Gastrocnemius medialis (tissue), 4 donors: ENCODE results near the gene DDX19B.

Source experiments
- POLR2A ChIP-seq, 2 donors: fragments of 450-650 bp; IDR thresholded peaks; one replicate each; pipeline ENCODE4 v1.6.1; 2017; ENCODE audit warnings: antibody characterized with exemption in 2 of 2, mild to moderate bottlenecking in 2 of 2, moderate library complexity in 2 of 2
- TF ChIP-seq, protein P1 (sequence below), 5 experiments: fragments of 450-650 bp in 3 of 5; fragments of 200-600 bp in 2 of 5; sonication (generic) in 2 of 5; IDR thresholded peaks in 4 of 5; conservative IDR thresholded peaks in 1 of 5; 1 replicate in 4 of 5; 2 replicates in 1 of 5; pipeline ENCODE4 v1.5.1; 2016 to 2019; ENCODE audit warnings: antibody characterized with exemption in 5 of 5, mild to moderate bottlenecking in 3 of 5, moderate library complexity in 3 of 5

DNA sequence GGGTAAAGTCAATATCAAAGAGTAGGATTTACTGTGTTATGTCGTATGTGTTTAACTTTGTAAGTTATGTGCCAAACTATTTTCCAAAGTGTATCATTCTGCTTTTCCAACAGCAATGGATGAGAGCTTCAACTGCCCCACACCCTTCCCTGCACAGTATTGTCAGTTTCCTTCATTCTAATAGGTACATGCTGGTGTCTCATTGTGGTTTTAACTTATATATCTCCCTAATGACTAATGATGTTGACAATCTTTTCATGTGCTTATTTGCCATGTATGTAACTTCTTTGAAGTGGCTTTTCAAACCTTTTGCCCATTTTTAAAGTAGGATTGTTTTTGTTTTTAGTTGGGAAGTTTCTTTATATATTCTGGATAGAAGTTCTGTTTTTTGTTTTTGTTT, 3.8 kb downstream of the DDX19B start:
- TF ChIP-seq, protein P1, sequence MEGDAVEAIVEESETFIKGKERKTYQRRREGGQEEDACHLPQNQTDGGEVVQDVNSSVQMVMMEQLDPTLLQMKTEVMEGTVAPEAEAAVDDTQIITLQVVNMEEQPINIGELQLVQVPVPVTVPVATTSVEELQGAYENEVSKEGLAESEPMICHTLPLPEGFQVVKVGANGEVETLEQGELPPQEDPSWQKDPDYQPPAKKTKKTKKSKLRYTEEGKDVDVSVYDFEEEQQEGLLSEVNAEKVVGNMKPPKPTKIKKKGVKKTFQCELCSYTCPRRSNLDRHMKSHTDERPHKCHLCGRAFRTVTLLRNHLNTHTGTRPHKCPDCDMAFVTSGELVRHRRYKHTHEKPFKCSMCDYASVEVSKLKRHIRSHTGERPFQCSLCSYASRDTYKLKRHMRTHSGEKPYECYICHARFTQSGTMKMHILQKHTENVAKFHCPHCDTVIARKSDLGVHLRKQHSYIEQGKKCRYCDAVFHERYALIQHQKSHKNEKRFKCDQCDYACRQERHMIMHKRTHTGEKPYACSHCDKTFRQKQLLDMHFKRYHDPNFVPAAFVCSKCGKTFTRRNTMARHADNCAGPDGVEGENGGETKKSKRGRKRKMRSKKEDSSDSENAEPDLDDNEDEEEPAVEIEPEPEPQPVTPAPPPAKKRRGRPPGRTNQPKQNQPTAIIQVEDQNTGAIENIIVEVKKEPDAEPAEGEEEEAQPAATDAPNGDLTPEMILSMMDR (IDR thresholded peaks at IDR 0.05 in 4 of 5, conservative IDR thresholded peaks at IDR 0.05 in 1 of 5) = no peak
- TF ChIP-seq POLR2A (IDR thresholded peaks at IDR 0.05) = no peak
